Testis (tissue), 2 donors: ENCODE data around the gene TUBG1.

ENCODE experiments used
- CTCF ChIP-seq, 3 experiments: fragments of 450-650 bp in 2 of 3; fragments of 200-600 bp in 1 of 3; sonication (generic) in 1 of 3; IDR thresholded peaks; one replicate each; pipeline ENCODE4 v1.5.1; 2016 to 2019; ENCODE audit warnings: antibody characterized with exemption in 3 of 3, mild to moderate bottlenecking in 2 of 3, moderate library complexity in 1 of 3
- POLR2A ChIP-seq: fragments of 450-650 bp; IDR thresholded peaks from one replicate; pipeline ENCODE4 v1.6.1; 2017; ENCODE audit warnings: antibody characterized with exemption, mild to moderate bottlenecking, moderate library complexity

GRCh38 chr17:42653179-42654124 is 44.0 kb downstream of the TUBG1 start:
- TF ChIP-seq CTCF (IDR thresholded peaks at IDR 0.05) (no peak), POLR2A (no peak)
